ENCODE measurements around the gene AIP.

- TF ChIP-seq CTCF (IDR thresholded peaks at IDR 0.05) (no peak), POLR2A (IDR thresholded peaks at IDR 0.05) (no peak)
Measured at GRCh38 chr11:67463680-67464410, 19.0 kb upstream of the AIP start.

Measured in ovary (tissue), 3 donors.